ENCODE results near the gene PROSER3. TPM values are rescaled to one million over a fixed set of nuclear protein-coding genes. Genes with fewer than 3 reads are reported as not detected.
A peak's percentile ranks its signal among the peaks of the same experiment; 100 is the strongest.

PROSER3 gene
- total and polyA plus RNA-seq, 9 of the 15 experiments (the other 6 are each of a cell fraction or from before 2014, with no cell fraction given): 1.0 to 39.5 (median 5.1) TPM

- TF ChIP-seq MNT (conservative IDR thresholded peaks at IDR 0.05) (peak in 1 of 2 experiments; percentile 20; a peak in 3 of 4 replicates), SP2 (IDR thresholded peaks at IDR 0.05; ENCODE audit: extremely low read depth, low read depth, low read length, poor library complexity, severe bottlenecking) (no peak), GABPB2 (CRISPR knock-in tag; conservative IDR thresholded peaks at IDR 0.05) (no peak), GATAD2B (IDR thresholded peaks at IDR 0.05; ENCODE audit: borderline replicate concordance) (no peak), TAL1 (IDR thresholded peaks at IDR 0.05) (no peak), KLF16 (IDR thresholded peaks at IDR 0.05) (no peak), TCF7L2 (IDR thresholded peaks at IDR 0.05; ENCODE audit: low read depth, low read length) (no peak), ZNF764 (CRISPR knock-in tag; IDR thresholded peaks at IDR 0.05; ENCODE audit: low read depth) (no peak), SMC3 (conservative IDR thresholded peaks at IDR 0.05; ENCODE audit: insufficient read depth, low read depth, low read length) (no peak), NR3C1 (CRISPR knock-in tag; IDR thresholded peaks at IDR 0.05) (no peak), PRMT5 (CRISPR knock-in tag; IDR thresholded peaks at IDR 0.05) (peak; percentile 32; the same call in 1 of the 2 replicates), SREBF2 (CRISPR knock-in tag; IDR thresholded peaks at IDR 0.05) (no peak), POLR2G (IDR thresholded peaks at IDR 0.05; ENCODE audit: low read depth, low read length) (no peak), ZNF696 (CRISPR knock-in tag; conservative IDR thresholded peaks at IDR 0.05) (no peak), ZNF778 (CRISPR knock-in tag; IDR thresholded peaks at IDR 0.05) (no peak), PYGO2 (tag; IDR thresholded peaks at IDR 0.05) (no peak), ZNF253 (CRISPR knock-in tag; conservative IDR thresholded peaks at IDR 0.05) (no peak), PHF8 (IDR thresholded peaks at IDR 0.05; ENCODE audit: borderline replicate concordance, low read length) (peak; percentile 59; the same call in 1 of the 2 replicates), SMAD2 (IDR thresholded peaks at IDR 0.05; ENCODE audit: low read depth, low read length) (no peak), TBP (optimal IDR thresholded peaks at IDR 0.05; ENCODE audit: low read depth, low read length) (peak; percentile 59), ZNF23 (CRISPR knock-in tag; IDR thresholded peaks at IDR 0.05) (no peak), POLR3G (IDR thresholded peaks at IDR 0.05; ENCODE audit: extremely low read depth, insufficient read length, insufficient replicate concordance) (no peak), SOX6 (IDR thresholded peaks at IDR 0.05) (no peak)
- TF ChIP-seq, protein P1, sequence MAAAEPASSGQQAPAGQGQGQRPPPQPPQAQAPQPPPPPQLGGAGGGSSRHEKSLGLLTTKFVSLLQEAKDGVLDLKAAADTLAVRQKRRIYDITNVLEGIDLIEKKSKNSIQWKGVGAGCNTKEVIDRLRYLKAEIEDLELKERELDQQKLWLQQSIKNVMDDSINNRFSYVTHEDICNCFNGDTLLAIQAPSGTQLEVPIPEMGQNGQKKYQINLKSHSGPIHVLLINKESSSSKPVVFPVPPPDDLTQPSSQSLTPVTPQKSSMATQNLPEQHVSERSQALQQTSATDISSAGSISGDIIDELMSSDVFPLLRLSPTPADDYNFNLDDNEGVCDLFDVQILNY (CRISPR knock-in tag; IDR thresholded peaks at IDR 0.05): no peak
- TF ChIP-seq, protein P2, sequence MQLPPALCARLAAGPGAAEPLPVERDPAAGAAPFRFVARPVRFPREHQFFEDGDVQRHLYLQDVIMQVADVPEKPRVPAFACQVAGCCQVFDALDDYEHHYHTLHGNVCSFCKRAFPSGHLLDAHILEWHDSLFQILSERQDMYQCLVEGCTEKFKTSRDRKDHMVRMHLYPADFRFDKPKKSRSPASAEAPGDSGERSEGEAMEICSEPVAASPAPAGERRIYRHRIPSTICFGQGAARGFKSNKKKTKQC (CRISPR knock-in tag; IDR thresholded peaks at IDR 0.05): no peak
- TF ChIP-seq, protein P3, sequence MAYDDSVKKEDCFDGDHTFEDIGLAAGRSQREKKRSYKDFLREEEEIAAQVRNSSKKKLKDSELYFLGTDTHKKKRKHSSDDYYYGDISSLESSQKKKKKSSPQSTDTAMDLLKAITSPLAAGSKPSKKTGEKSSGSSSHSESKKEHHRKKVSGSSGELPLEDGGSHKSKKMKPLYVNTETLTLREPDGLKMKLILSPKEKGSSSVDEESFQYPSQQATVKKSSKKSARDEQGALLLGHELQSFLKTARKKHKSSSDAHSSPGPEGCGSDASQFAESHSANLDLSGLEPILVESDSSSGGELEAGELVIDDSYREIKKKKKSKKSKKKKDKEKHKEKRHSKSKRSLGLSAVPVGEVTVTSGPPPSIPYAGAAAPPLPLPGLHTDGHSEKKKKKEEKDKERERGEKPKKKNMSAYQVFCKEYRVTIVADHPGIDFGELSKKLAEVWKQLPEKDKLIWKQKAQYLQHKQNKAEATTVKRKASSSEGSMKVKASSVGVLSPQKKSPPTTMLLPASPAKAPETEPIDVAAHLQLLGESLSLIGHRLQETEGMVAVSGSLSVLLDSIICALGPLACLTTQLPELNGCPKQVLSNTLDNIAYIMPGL (CRISPR knock-in tag; IDR thresholded peaks at IDR 0.05): no peak
Observed at GRCh38 chr19:35745328-35746086, 12.5 kb upstream of the PROSER3 start, which contains the start of the genes PSENEN and U2AF1L4 (continued).

Data from K562 (cell line).